ENCODE measurements around the gene MED22.

Gene MED22

DNA sequence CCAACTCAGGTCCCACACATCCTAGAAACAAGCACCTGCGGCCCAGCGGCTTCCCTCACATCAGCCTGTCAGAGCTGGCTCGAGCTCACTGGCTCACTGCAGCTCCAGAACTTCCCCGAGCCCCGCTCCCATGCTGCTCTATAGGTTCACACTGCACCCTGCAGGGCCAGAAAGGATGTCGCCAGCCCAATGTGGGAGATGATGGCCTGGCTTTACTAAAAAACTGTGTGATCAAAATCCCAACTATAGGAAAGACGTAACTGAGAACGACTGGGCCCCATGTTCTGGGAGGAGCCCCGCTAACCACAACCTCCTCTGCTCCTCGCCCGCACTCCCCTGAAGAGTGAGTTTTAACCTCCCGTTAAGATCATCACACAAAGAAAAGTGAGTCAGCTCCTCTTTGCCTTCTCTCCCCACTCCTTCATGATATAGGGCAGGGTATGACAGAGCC, 23.4 kb upstream of the MED22 start:
- no peak for ATAC-seq
- TF ChIP-seq ZNF565 (CRISPR knock-in tag; conservative IDR thresholded peaks at IDR 0.05; ENCODE audit: low read depth) (no peak), SNAI2 (CRISPR knock-in tag; IDR thresholded peaks at IDR 0.05) (no peak), OSR1 (CRISPR knock-in tag; IDR thresholded peaks at IDR 0.05) (no peak), RARB (CRISPR knock-in tag; IDR thresholded peaks at IDR 0.05) (no peak)

DNA sequence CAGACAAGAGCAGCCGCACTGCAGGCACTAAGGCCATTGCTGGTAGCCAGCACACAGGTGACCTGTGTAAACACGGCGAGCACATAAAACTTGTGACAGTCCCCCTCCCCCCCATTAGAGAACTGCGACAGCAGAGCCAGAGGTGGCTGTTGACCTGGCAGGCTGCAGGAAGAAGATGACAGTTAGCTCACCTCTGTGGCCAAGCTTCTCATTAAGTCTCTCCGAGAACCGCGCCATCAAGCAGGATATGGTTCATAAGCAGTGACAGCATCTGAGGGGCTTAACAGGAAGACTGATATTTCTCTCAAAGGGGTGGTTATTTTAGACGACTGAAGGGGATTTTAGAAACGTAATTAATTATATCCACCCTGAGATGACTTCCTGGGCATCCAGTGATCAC, 22.8 kb upstream of the MED22 start:
- no peak for TF ChIP-seq ZFP30 (CRISPR knock-in tag; IDR thresholded peaks at IDR 0.05)
- no peak for ATAC-seq

DNA sequence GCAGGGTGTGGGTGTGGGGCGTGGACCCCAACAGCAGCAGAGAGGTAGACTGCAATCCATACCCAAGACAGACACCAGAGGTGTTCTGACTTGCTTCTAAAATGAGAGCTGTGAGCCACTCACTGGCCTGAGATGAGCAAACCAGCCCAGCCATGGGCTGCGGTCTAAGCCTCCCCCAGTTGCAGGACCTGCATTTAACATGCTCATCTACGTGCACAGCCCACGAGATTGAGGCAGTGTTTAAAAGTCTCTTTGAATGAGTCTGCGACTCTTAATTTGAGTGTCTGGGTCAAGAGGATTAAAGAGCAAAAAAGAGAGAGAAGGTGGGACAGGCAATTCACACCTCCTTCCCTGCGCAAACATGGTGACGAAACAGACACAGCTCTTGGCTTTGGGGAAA, 22.0 kb upstream of the MED22 start:
- no peak for ATAC-seq
- no peak for TF ChIP-seq ZC3H10 (CRISPR knock-in tag; IDR thresholded peaks at IDR 0.05)
- no peak for TF ChIP-seq ISL1 (CRISPR knock-in tag; IDR thresholded peaks at IDR 0.05)
- no peak for TF ChIP-seq TOX (CRISPR knock-in tag; IDR thresholded peaks at IDR 0.05; ENCODE audit: borderline replicate concordance)
- no peak for TF ChIP-seq ZNF8 (CRISPR knock-in tag; IDR thresholded peaks at IDR 0.05)
- no peak for TF ChIP-seq TCF4 (CRISPR knock-in tag; IDR thresholded peaks at IDR 0.05; ENCODE audit: borderline replicate concordance)
- TF ChIP-seq BACH2 (CRISPR knock-in tag; IDR thresholded peaks at IDR 0.05; ENCODE audit: borderline replicate concordance) = no peak
- no peak for TF ChIP-seq ARNTL (CRISPR knock-in tag; IDR thresholded peaks at IDR 0.05; ENCODE audit: borderline replicate concordance, low read depth)
- no peak for TF ChIP-seq SNAI2 (CRISPR knock-in tag; IDR thresholded peaks at IDR 0.05)
- TF ChIP-seq, protein P1, sequence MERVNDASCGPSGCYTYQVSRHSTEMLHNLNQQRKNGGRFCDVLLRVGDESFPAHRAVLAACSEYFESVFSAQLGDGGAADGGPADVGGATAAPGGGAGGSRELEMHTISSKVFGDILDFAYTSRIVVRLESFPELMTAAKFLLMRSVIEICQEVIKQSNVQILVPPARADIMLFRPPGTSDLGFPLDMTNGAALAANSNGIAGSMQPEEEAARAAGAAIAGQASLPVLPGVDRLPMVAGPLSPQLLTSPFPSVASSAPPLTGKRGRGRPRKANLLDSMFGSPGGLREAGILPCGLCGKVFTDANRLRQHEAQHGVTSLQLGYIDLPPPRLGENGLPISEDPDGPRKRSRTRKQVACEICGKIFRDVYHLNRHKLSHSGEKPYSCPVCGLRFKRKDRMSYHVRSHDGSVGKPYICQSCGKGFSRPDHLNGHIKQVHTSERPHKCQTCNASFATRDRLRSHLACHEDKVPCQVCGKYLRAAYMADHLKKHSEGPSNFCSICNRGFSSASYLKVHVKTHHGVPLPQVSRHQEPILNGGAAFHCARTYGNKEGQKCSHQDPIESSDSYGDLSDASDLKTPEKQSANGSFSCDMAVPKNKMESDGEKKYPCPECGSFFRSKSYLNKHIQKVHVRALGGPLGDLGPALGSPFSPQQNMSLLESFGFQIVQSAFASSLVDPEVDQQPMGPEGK (CRISPR knock-in tag; IDR thresholded peaks at IDR 0.05; ENCODE audit: borderline replicate concordance) = no peak
- no peak for TF ChIP-seq ZNF565 (CRISPR knock-in tag; conservative IDR thresholded peaks at IDR 0.05; ENCODE audit: low read depth)
- TF ChIP-seq, protein P2, sequence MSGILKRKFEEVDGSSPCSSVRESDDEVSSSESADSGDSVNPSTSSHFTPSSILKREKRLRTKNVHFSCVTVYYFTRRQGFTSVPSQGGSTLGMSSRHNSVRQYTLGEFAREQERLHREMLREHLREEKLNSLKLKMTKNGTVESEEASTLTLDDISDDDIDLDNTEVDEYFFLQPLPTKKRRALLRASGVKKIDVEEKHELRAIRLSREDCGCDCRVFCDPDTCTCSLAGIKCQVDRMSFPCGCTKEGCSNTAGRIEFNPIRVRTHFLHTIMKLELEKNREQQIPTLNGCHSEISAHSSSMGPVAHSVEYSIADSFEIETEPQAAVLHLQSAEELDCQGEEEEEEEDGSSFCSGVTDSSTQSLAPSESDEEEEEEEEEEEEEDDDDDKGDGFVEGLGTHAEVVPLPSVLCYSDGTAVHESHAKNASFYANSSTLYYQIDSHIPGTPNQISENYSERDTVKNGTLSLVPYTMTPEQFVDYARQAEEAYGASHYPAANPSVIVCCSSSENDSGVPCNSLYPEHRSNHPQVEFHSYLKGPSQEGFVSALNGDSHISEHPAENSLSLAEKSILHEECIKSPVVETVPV (CRISPR knock-in tag; IDR thresholded peaks at IDR 0.05) = no peak
- TF ChIP-seq ZFP3 (CRISPR knock-in tag; IDR thresholded peaks at IDR 0.05) = no peak
- TF ChIP-seq, protein P3, sequence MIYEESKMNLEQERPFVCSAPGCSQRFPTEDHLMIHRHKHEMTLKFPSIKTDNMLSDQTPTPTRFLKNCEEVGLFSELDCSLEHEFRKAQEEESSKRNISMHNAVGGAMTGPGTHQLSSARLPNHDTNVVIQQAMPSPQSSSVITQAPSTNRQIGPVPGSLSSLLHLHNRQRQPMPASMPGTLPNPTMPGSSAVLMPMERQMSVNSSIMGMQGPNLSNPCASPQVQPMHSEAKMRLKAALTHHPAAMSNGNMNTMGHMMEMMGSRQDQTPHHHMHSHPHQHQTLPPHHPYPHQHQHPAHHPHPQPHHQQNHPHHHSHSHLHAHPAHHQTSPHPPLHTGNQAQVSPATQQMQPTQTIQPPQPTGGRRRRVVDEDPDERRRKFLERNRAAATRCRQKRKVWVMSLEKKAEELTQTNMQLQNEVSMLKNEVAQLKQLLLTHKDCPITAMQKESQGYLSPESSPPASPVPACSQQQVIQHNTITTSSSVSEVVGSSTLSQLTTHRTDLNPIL (CRISPR knock-in tag; IDR thresholded peaks at IDR 0.05; ENCODE audit: low read depth) = no peak
- TF ChIP-seq OSR1 (CRISPR knock-in tag; IDR thresholded peaks at IDR 0.05) = no peak
- no peak for TF ChIP-seq ZFP30 (CRISPR knock-in tag; IDR thresholded peaks at IDR 0.05)
- no peak for TF ChIP-seq GLIS3 (CRISPR knock-in tag; IDR thresholded peaks at IDR 0.05)
- no peak for TF ChIP-seq RARB (CRISPR knock-in tag; IDR thresholded peaks at IDR 0.05)
- no peak for TF ChIP-seq ZNF70 (CRISPR knock-in tag; IDR thresholded peaks at IDR 0.05)
- TF ChIP-seq ESRRG (CRISPR knock-in tag; IDR thresholded peaks at IDR 0.05) = no peak

DNA sequence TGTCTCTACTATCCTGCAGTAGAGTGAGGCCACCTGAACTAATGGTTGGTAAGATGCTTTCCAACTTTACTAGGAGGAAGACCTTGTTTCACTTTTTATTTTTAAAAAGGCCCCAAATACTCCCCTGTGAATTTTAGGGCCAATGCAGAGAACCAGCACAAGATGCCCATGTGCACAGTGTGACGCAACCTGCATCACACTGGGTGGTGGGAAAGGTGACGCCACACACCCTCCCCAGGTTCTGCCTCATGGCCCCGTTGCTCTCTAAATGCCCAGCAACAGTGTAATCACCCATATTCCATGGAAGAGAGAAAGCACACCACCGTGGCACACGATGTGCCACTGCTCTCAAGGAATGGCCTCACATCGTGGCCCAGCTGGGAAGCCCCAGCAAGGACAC, 21.5 kb upstream of the MED22 start:
- no peak for ATAC-seq
- no peak for TF ChIP-seq ZFP3 (CRISPR knock-in tag; IDR thresholded peaks at IDR 0.05)
- TF ChIP-seq ZC3H10 (CRISPR knock-in tag; IDR thresholded peaks at IDR 0.05) = no peak

DNA sequence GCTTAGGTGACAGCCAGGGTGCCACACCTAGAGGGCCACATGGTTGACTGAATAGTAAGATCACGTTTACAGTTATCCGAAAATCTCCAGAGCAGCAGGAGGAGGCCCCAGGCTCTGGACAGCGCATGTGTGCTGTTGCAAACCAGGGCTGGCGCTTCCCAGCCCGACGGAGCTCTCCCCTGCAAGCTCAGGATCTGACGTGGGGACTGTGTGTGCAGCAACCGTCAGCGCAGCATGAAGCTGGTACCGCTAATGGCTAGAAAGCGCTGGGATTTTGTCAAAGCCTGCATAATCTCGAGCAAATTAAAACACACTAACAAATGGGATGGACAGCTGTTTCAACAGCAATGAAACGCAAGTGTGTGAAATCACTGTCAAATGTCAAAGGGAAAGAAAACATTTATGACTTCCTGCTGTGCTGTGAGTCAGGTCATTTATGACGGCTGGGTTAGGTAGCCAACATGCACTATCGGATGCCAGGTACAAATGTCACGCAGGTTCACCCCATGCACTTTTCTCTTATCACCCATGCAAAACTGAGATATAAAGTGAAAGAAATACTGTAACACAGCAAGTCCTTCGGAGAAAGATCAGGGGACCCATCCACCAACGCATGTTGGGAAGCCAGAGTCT, 20.4 kb upstream of the MED22 start:
- ATAC-seq = no peak; the same call in 2 of the 3 replicates
- no peak for TF ChIP-seq OSR1 (CRISPR knock-in tag; IDR thresholded peaks at IDR 0.05)
- TF ChIP-seq, protein P2 (CRISPR knock-in tag; IDR thresholded peaks at IDR 0.05) = no peak
- TF ChIP-seq, protein P3 (CRISPR knock-in tag; IDR thresholded peaks at IDR 0.05; ENCODE audit: low read depth) = no peak
- no peak for TF ChIP-seq ZNF70 (CRISPR knock-in tag; IDR thresholded peaks at IDR 0.05)
- TF ChIP-seq, protein P4, sequence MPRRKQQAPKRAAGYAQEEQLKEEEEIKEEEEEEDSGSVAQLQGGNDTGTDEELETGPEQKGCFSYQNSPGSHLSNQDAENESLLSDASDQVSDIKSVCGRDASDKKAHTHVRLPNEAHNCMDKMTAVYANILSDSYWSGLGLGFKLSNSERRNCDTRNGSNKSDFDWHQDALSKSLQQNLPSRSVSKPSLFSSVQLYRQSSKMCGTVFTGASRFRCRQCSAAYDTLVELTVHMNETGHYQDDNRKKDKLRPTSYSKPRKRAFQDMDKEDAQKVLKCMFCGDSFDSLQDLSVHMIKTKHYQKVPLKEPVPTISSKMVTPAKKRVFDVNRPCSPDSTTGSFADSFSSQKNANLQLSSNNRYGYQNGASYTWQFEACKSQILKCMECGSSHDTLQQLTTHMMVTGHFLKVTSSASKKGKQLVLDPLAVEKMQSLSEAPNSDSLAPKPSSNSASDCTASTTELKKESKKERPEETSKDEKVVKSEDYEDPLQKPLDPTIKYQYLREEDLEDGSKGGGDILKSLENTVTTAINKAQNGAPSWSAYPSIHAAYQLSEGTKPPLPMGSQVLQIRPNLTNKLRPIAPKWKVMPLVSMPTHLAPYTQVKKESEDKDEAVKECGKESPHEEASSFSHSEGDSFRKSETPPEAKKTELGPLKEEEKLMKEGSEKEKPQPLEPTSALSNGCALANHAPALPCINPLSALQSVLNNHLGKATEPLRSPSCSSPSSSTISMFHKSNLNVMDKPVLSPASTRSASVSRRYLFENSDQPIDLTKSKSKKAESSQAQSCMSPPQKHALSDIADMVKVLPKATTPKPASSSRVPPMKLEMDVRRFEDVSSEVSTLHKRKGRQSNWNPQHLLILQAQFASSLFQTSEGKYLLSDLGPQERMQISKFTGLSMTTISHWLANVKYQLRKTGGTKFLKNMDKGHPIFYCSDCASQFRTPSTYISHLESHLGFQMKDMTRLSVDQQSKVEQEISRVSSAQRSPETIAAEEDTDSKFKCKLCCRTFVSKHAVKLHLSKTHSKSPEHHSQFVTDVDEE (CRISPR knock-in tag; IDR thresholded peaks at IDR 0.05) = no peak
- no peak for TF ChIP-seq GLIS3 (CRISPR knock-in tag; IDR thresholded peaks at IDR 0.05)
- TF ChIP-seq ARNTL (CRISPR knock-in tag; IDR thresholded peaks at IDR 0.05; ENCODE audit: borderline replicate concordance, low read depth) = no peak
- TF ChIP-seq ZNF8 (CRISPR knock-in tag; IDR thresholded peaks at IDR 0.05) = no peak
- TF ChIP-seq TCF4 (CRISPR knock-in tag; IDR thresholded peaks at IDR 0.05; ENCODE audit: borderline replicate concordance) = no peak
- TF ChIP-seq ZFP3 (CRISPR knock-in tag; IDR thresholded peaks at IDR 0.05) = no peak
- TF ChIP-seq, protein P1 (CRISPR knock-in tag; IDR thresholded peaks at IDR 0.05; ENCODE audit: borderline replicate concordance) = no peak
- no peak for TF ChIP-seq ZC3H10 (CRISPR knock-in tag; IDR thresholded peaks at IDR 0.05)
- no peak for TF ChIP-seq RARB (CRISPR knock-in tag; IDR thresholded peaks at IDR 0.05)
- TF ChIP-seq BACH2 (CRISPR knock-in tag; IDR thresholded peaks at IDR 0.05; ENCODE audit: borderline replicate concordance) = no peak
